Activated naive CD4-positive, alpha-beta T cell treated with Interleukin-2 at 50 U/mL for 16 hours (primary cell): ENCODE data around the gene PRKRIP1.
"Not testable (repeated sequence)": the region's sequence is repeated elsewhere in the genome, so short reads cannot be mapped to it uniquely, and the experiment has no call there.

Source experiments
- DNase-seq: peaks from one replicate; pipeline ENCODE4 v3.0.0-alpha.2; 2020

The PRKRIP1 gene

DNA sequence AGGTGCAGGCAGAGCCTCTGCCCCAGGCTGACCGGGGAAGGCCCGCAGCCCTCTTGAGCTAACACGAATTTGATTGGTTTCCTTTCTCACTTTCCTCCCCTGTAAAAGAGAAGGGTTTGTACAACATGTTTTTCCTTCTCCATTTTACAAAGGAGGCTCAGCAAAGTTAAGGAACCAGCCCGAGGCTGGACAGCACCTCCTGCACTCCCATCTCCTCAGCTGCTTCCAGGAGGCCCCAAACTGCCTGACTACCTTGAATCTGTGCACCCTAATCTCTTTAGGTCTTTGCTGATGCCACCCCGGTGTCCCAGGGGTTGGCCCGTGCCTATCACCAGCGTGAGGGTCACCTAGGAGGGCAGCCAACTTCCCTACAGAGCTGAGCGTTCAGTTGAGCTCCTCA is 64.3 kb downstream of the PRKRIP1 start:
- no peak for DNase-seq

DNA sequence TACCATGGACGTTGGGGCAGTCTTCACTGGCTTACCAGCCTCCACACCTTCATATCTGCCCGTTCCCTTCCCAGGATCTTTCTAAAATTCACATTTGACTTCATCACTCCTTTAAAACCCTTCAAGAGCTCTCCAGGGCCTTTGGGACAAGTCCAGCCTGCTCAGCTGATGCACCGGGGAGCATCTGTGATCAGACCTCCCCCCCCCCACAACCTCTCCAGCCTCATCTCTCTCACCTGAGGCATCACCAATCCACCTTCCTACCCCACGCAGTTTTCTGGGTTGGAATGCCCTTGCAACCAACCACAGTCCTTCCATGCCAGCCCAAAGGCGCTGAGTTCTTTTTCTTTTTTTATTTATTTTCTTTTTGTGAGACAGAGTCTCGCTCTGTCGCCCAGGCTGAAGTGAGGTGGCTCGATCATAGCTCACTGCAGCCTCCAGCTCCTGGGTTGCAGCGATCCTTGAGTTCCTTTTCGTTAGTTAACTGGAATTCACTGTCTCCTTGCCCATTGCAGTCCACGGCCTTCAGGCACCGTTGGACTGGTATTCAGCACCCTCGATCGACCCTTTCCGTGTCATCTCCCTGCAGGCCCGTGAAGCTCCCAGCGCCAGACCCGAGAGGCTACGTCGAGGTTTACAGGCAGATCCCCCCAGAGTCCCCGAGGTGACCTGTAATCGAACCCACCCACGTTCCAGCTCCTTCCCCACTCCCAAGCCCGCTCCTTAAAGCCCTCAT is 67.8 kb downstream of the PRKRIP1 start:
- DNase-seq = no peak

DNA sequence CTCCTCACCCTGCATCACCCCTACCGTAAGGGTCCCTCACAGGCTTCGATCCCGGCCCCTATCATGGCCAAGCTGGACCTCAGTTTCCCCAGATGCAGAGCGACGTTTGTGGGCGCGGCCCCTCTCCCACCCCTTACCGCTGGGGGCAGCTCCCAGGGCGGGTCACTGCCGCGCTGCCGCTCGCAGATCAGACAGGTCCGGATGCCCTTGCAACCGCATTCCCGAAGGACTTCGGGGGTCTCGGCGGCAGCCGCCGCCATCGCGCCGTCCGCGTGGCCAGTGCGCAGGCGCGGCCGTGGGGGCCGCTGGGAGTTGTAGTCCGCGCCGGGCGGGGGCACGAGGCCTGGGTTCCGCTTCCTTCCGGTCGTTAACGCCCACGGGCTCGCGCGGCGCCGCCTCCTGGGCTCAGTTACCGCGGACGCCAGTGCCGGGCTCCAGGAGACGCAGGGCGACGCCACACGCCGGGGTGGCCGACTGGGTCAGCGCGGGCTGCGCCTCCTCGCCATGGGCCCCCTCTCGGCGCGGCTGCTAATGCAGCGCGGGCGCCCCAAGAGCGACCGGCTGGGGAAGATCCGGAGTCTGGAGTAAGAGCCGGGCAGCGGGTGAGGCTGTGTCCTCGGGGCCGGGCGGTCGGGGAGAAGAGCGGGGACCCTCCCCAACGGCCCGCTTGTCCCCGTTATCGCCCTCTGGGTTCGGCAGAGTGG is 68.6 kb downstream of the PRKRIP1 start, which contains the start of the genes ALKBH4 and LRWD1:
TSS of gene ALKBH4 (minus strand) at position 287 of the 704 bp plus-strand sequence. CDS start at position 260, 27 bp downstream.
TSS of gene LRWD1 (plus strand) at position 408 of the 704 bp plus-strand sequence. CDS start at position 505, 97 bp downstream.
- DNase-seq = peak; percentile 96

DNA sequence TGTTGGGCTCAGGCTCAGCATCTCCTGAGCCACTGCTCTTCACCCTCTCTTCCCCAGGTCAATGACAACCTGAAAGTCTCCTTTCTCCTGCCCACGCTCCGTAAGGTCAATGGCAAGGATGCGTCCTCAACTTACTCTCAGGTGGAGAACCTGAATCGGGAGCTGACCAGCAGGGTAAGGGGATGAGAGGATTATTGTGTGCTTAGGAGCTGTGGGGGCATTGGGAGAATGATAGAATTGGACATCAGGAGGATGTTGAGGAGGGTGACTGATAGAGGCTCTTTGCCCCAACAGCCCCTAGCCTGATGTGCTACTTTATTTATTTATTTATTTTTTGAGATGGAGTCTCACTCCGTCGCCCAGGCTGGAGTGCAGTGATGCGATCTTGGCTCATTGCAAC is 69.9 kb downstream of the PRKRIP1 start:
- no peak for DNase-seq

- DNase-seq = no peak
These were observed 71.7 kb downstream of the PRKRIP1 start for GRCh38 chr7:102467581-102468477.

- DNase-seq = no peak
These were observed 72.6 kb downstream of the PRKRIP1 start for GRCh38 chr7:102468478-102469350.

DNA sequence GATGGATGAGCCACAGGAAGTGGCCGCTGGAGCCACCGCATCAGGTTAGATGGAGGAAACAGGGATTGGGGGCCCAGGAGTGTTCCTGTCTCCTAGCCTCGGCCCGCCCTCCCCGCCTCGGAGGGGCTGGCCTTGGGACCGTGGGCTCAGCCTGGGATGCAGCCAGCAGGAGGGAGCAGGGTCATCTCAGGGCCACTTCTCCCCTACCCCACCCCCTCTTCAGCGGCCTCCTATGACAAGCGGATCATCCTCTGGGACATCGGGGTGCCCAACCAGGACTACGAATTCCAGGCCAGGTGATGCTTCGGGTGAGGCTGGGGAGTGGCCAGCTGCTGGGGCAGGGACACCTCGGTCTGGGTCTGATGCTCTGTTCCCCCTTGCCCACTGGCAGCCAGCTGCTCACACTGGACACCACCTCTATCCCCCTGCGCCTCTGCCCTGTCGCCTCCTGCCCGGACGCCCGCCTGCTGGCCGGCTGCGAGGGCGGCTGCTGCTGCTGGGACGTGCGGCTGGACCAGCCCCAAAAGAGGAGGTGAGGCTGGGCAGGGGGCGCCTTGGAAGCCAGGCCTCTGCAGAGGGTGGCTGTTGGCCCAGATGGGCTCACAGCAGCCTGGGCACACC is 73.3 kb downstream of the PRKRIP1 start:
- DNase-seq = no peak

- no peak for DNase-seq
These were observed 74.0 kb downstream of the PRKRIP1 start for GRCh38 chr7:102469972-102470825.

- DNase-seq = no peak
These were observed 75.6 kb downstream of the PRKRIP1 start for GRCh38 chr7:102471791-102472125.

DNA sequence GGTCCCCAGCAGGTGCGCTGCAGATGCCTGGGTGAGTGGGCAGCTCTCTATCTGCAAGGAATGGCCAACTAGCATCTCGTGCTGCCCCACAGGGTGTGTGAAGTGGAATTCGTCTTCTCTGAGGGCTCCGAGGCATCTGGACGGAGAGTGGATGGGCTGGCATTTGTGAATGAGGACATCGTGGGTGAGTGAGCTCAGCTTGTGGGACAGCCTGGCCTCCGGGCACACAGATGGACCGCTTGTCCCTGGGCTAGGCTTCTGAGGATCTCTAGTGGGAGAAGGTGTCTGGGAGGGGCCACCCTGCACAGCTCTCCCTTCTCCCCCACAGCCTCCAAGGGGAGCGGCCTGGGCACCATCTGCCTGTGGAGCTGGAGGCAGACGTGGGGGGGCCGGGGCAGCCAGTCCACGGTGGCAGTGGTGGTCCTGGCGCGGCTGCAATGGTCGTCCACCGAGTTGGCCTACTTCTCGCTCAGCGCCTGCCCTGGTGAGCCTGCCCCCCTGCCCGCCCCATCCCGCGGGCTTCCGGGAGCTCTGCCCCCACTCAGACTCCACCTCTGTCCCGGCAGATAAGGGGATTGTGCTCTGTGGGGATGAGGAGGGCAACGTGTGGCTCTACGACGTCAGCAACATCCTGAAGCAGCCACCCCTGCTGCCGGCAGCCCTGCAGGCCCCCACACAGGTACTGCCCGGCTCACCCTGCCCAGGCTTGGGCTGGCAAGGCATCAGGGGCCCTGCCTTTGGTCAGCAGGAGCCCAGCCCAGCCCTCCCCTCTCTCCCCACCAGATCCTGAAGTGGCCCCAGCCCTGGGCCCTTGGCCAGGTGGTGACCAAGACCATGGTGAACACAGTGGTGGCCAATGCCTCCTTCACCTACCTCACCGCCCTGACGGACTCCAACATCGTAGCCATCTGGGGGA is 76.2 kb downstream of the PRKRIP1 start:
- DNase-seq = no peak

DNA sequence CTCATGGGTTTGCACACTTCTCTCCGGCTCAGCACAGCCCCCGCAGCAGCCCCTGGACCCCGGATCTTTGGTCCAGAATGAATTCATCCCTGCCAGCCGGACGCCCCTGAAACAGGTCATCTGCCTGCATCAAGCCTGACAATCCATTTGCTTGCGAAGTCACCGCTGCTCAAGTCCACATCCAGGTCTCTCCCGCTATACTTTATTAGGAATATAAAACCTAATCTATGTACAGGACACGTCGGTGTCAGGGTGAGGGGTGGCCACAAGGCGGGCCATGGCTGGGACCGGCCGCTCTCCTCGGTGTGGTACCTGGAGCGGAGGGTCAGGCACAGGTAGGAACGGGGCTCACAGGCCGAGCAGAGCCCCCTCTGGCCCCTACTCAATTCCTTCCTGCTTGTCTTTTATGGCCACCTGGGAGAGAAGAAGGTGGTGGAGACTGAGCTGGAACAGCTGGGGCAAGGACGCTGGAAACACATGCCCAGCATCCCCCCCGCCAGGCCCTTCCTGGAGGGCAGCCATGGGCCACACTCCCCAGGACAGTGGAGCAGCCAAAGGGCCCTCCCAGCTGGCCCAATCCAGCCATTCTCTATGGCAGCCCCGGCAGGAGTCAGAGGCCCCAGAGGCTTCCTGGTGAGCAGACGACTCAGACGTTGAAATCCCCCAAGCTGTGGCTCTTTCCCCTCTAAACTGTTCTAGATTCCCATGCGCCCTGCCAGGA is 77.3 kb downstream of the PRKRIP1 start:
- no peak for DNase-seq

DNA sequence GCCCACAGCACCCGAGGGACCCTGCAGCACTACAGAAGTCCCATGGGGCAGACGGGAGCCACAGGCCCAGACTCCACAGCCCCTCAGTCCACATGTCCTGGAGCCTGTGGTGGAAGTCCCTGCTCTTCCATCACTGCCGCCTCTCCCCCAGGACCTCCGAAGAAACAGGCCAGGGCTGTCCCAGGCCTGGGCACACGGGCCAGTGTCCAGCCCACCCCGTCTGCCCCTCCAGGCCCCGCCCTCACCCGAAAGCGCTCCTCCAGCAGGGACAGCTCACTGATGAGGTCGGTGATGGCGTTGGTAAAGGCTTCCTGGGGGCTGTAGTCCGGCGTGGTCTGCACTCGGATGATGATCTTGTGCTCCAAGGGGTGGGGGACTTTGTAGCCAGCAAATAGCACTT is 78.0 kb downstream of the PRKRIP1 start:
- not testable (repeated sequence) for DNase-seq

GRCh38 chr7:102474736-102475435 is 78.7 kb downstream of the PRKRIP1 start:
- not testable (repeated sequence) for DNase-seq
